ENCODE data around the gene DONSON. TPM values are rescaled to one million over a fixed set of nuclear protein-coding genes. Genes with fewer than 3 reads are reported as not detected.

Gene DONSON
- total RNA-seq, 2 donors from 2014 or later = 5.6 to 6.5 TPM

GRCh38 chr21:33539616-33540015 lies 48.9 kb downstream of the DONSON start:
- DNase-seq (no peak), ATAC-seq (no peak)
- Histone ChIP-seq H3K9me3 (no peaks in the 10 kb centered on the region), H3K27me3 (no peaks in the 10 kb centered on the region), H3K36me3 (replicated peaks in 1 of 2; ENCODE audit: insufficient read depth in 1 of 2, low read depth in 2 of 2) (peaks cover 3 to 7% of the 10 kb centered on the region in 2 donors), H3K4me3 (no peak overlapping the region), H3K4me1 (peaks cover 19% of the 10 kb centered on the region), H3K27ac (no peak overlapping the region)
- intact Hi-C loops (cut with DNase I) = no loop called here
- TF ChIP-seq, protein P1, sequence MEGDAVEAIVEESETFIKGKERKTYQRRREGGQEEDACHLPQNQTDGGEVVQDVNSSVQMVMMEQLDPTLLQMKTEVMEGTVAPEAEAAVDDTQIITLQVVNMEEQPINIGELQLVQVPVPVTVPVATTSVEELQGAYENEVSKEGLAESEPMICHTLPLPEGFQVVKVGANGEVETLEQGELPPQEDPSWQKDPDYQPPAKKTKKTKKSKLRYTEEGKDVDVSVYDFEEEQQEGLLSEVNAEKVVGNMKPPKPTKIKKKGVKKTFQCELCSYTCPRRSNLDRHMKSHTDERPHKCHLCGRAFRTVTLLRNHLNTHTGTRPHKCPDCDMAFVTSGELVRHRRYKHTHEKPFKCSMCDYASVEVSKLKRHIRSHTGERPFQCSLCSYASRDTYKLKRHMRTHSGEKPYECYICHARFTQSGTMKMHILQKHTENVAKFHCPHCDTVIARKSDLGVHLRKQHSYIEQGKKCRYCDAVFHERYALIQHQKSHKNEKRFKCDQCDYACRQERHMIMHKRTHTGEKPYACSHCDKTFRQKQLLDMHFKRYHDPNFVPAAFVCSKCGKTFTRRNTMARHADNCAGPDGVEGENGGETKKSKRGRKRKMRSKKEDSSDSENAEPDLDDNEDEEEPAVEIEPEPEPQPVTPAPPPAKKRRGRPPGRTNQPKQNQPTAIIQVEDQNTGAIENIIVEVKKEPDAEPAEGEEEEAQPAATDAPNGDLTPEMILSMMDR (IDR thresholded peaks at IDR 0.05) = no peak
- no peak for TF ChIP-seq POLR2A (IDR thresholded peaks at IDR 0.05)
- WGBS, 2 donors = 77 to 82% methylated on average over 4 of the region's 4 CpGs

- intact Hi-C loops (cut with DNase I) = no loop called here
- Histone ChIP-seq H3K27me3 (no peaks in the 10 kb centered on the region), H3K27ac (no peak overlapping the region), H3K36me3 (replicated peaks in 1 of 2; ENCODE audit: insufficient read depth in 1 of 2, low read depth in 2 of 2) (peaks cover 8 to 23% of the 10 kb centered on the region in 2 donors), H3K4me1 (peaks cover 17% of the 10 kb centered on the region), H3K9me3 (no peaks in the 10 kb centered on the region), H3K4me3 (no peak overlapping the region)
- TF ChIP-seq, protein P1 (IDR thresholded peaks at IDR 0.05) = no peak
- WGBS, 2 donors = 88 to 97% methylated on average over 2 of the region's 2 CpGs
- DNase-seq (no peak), ATAC-seq (no peak)
Measured at GRCh38 chr21:33537212-33537611, 51.3 kb downstream of the DONSON start.

DNA sequence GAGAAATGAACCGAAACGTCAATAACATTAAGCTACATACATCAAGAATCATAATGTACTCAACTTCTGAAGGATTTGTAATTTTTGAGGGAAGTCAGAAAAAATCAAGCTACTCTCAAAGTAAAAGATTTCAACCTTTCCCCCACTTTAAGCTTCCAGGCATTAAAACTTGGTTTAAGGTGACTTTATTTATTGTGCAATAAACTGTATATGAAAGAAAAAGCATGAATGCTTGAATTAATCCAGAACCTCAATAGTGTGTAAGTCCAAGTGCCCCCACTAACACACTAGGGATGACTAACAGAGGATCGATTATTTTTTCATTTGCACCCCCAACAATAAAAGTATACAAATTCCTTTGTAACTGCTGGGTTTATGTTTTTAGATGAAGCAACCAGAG lies 57.5 kb downstream of the DONSON start:
- H3K27me3 ChIP-seq = no peaks in the 10 kb centered on the region
- WGBS, 2 donors = 83 to 85% methylated on average over 3 of the region's 3 CpGs
- no peak for TF ChIP-seq POLR2A (IDR thresholded peaks at IDR 0.05)
- H3K9me3 ChIP-seq = no peaks in the 10 kb centered on the region
- no peak for DNase-seq
- ATAC-seq = no peak
- H3K27ac ChIP-seq = no peak overlapping the region
- H3K4me1 ChIP-seq = no peaks in the 10 kb centered on the region
- no peak overlapping the region for H3K4me3 ChIP-seq
- H3K36me3 ChIP-seq (replicated peaks in 1 of 2; ENCODE audit: insufficient read depth in 1 of 2, low read depth in 2 of 2) = peaks cover 8 to 38% of the 10 kb centered on the region in 2 donors
- intact Hi-C loops (cut with DNase I) = no loop called here

Other genes starting within 250 kb of the DONSON start
- gene IFNGR2, start 185.3 kb downstream of the DONSON start, total RNA-seq = 10 to 100 TPM; 30.4 to 32.3 TPM
- gene TMEM50B, start 108.7 kb downstream of the DONSON start, total RNA-seq = 10 to 100 TPM; 49.8 to 50.4 TPM
- gene DNAJC28, start 97.0 kb downstream of the DONSON start, total RNA-seq = 1 to 10 TPM; 1.3 to 2.3 TPM
- 10 to 100 TPM; 36.3 to 62.0 TPM for gene GART, start 46.6 kb downstream of the DONSON start, total RNA-seq
- 100 to 1,000 TPM; 118 to 235 TPM for gene SON, start 45.6 kb downstream of the DONSON start, total RNA-seq
- 10 to 100 TPM; 22.3 to 31.6 TPM for gene CRYZL1, start 53.1 kb upstream of the DONSON start, total RNA-seq
- gene ITSN1, start 53.8 kb upstream of the DONSON start, total RNA-seq = 10 to 100 TPM; 15.0 to 47.5 TPM

Data from body of pancreas (tissue), 4 donors.